HG02938 (cell line): ENCODE measurements around the gene SIPA1L3.

ENCODE experiments used
- ATAC-seq: cut with Tn5 transposase; IDR thresholded peaks from one replicate; pipeline ENCODE4 v1.9.1; 2021; ENCODE audit warnings: mild to moderate bottlenecking, moderate library complexity; ENCODE audit not compliant: unreplicated experiment

Gene SIPA1L3

DNA sequence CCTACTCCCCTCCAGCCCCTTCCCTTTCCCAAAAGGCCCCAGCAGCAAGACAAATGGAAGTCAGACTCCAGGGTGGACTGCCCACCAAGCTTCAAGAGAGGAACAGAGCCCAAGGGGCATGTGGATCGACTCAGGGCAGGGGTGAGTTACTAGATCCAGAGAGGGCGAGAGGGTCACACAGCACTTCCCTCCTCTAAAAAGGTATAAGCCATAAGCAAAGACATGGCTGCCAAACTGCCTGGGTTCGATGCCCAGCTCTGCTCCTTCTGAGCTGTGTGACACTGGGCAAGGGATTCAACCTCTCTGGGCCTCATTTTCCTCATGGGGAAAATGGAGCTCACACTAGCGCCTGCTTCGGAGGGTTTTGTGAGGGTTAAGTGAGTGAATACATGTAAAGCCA, 345.4 kb downstream of the SIPA1L3 start:
- ATAC-seq, result no peak

- no peak for ATAC-seq
These were observed 346.1 kb downstream of the SIPA1L3 start for GRCh38 chr19:38252941-38253691.

GRCh38 chr19:38253788-38254187, 346.8 kb downstream of the SIPA1L3 start:
- no peak for ATAC-seq

GRCh38 chr19:38255383-38256014, 348.5 kb downstream of the SIPA1L3 start:
- ATAC-seq, result no peak
